Measurements from ENCODE around the gene C1orf226.
"Not testable (repeated sequence)": the region's sequence is repeated elsewhere in the genome, so short reads cannot be mapped to it uniquely, and the experiment has no call there.

C1orf226 gene, protein sequence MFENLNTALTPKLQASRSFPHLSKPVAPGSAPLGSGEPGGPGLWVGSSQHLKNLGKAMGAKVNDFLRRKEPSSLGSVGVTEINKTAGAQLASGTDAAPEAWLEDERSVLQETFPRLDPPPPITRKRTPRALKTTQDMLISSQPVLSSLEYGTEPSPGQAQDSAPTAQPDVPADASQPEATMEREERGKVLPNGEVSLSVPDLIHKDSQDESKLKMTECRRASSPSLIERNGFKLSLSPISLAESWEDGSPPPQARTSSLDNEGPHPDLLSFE

DNA sequence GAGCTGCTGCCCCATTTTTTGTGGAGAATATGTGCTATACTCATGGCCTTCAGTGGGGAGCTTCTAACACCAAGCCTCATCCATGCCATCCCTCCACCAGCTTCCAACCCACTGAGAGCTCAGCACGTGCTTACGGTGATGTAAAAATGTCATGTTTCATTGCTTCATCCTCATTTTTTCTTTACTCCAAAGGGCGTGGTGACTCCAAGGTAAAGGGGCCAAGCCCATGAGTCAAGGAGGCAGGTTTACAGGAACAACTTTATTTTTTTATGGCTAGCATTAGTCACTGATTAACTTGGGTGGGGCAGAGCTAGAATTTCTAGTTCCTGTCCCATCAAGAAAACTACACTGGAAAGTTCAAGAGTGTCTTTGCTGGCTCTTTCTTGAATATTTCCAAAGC is at the start of gene C1orf226:
Gene C1orf226 (plus strand): TSS at position 346 of the 400 bp plus-strand sequence. CDS start 174 bp downstream, outside the sequence.
- no peak for DNase-seq

DNA sequence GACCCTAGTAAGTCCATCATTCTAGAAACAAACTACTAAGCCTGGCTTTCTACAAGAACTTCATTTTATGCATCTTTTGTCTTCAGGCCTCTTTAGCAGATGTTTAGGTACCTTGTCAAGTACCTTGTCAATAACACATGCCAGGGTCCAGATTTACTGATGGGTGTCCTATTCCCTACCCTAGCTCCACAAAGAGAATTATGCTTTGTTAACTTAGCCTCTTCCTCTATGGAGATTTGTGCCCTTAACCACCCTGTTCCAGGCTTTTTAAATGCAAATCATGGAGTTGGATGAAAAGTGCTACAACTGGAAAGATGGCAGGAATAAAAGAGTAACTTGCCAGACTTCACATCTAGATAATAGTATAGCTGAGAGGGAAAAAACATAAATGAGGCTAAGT is 47.5 kb upstream of the C1orf226 start:
- no peak for DNase-seq

DNA sequence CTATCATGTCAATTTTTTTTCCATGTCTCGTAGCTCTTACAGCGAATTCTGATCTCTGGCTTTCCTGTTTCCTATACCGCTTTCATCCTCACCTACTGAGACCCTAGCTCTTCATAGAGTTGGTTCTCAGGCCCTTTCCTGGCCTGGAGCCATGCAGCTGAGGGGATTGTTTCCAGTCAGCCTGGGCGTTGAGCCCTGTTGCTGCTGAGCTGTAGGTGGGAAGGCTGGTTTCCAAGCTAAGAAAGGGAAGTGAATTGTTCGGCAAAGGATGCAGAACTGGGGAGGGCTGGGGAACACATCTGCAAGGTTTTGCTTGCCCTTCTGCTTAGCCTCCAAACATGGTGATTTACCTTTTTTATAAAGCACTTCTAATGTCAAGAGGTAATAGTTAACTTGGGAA is 46.4 kb upstream of the C1orf226 start:
- DNase-seq = no peak

DNA sequence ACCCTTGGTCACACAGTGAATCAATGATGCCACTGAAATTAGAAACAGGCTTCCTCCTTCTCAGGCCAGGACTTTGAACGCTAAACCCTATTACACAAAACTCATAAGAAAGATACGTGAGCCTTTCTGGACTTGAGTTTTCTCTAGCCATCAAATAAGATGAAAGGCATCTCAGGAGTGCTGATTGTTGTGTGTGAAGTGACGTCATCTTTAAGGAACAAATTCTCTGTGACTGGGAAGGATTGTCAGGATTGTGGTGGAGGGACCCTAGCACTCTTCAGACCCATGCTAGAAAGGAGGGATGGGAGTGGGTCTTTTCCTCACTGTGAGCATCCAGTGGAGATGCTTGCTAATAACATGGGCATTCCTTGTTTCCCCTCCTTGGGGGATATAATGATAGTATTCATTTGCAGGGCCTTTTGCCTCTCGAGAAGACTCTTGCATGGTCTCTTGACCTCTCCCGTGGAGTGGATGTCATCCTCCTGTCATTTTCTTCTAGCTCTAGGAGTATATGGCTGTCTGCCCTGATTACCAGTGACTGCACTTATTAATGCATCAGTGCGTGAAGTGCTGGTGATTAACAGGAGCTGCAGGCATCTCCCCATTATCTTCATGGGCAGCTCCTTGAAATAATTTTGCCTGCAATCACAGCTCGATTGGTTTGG is 44.8 kb upstream of the C1orf226 start:
- DNase-seq = no peak

DNA sequence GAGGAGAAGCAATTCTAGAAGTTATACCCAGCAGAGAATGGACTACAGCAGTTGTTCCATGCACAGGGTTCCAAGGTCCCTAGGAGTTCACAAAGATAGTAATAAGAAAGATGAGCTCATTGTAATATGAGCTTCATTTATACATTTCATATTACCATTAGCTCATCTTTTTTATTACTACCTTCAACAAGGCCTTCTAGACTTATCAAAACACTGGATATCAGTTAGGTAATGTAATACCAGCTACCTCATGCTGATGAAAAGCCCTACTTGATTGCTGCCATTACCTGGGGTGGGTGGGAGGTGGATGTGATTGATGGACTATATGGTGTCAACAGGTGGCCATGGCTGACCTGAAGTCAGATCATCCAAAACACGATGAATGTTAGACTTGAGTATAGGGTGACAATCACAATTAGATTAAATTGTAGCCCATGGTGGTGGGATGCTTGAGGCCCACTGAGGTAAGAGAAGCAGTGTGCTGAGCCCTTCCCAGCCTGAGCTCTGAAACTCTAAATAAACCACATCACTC is 39.0 kb upstream of the C1orf226 start:
- DNase-seq = no peak

DNA sequence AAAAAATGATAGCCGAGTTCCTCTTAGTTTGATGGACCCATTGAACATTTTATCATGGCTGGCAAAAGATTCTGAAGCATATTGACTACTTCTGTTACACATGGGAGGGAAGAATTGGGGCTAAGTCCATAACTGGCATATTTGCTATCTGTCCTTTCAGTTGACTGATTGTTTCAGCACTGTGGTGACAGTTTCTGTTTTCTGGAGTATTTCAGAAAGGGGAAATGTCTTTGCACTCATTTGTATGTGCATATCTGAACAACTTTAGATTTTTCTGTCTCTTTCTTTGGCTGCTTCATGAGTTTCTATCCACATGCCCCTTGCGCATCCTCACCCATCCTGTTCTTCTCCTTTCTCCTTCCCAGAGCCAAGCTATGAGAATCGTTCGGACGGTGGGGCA is 38.1 kb upstream of the C1orf226 start:
- DNase-seq = no peak

DNA sequence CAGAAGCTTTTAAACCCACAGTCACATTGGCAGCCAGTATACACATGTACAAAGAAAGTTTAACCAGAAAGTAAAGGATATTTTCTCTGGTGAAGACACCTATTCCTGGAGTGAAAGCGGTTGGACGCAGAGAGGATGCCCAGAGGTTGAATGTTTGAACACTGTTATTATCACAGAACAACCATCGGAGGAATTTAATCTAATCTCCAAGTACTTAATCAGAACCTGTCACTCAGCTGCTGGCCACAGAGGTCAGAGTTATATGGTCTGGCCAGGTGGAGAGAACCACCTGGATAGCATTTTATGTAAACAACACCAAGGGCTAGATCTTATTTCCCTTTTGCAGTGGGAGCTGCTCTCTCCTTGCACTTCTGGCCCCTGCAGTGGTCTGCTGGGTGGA is 34.2 kb upstream of the C1orf226 start:
- DNase-seq = no peak

DNA sequence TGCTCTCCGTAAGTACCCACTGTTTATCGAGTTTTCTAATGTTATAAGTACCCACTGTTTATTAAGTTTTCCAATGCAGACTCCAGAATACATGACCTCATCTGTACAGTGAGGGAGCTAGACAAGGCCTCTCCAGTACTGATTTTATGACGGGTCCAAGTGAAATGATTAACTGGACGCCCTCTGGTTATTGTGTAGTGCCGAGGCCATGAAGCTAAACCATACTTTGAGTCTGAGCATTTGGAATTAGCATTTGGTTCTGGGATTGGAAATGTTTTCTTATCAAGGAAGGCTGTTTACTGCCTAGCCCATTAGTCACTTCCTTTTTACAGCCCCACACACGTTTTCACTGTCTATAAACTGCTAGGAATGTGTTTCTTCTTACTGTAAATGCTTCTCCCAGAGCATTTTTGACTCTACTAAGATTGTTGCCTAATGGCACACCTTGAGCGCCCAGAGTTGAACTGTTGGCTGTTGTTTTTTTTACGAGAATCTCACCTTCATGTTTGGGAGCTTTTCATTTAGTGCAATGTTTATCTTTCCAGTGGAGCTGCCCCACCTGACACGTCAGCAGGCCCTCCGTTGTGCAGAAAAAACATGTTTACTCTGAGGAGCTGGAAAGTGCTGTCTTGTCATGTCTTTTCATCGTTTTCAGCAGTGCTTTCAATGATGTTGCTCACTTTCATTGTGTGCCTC is 31.7 kb upstream of the C1orf226 start:
- DNase-seq = no peak

DNA sequence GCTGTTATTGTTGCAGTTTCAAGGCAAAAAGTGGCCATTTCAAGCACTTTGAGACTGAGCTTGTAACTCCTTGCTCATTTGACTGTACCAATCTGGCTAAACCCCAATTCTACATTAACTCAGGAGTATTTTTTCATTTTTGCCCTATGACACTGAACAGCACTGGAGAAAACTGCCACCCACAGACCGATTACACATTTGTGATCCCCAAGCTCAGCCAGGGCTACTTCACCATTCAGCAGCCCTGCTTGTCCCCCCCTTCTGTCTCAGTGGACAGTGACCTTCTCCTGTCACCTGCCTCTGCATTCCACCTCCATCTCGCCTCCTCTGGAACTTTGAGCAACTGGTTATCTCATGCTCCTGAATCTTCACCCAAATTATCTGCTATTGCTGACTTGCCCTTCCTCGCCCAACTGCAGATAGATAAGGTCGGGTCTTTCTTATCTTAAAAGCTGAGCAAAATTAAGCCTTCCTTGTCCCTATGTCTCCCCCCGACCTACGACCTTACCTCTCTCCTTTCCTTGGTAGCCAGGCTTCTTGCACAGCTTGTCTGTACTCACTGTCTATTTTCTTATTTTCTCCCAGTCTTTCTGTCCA is 30.2 kb upstream of the C1orf226 start:
- DNase-seq = no peak

DNA sequence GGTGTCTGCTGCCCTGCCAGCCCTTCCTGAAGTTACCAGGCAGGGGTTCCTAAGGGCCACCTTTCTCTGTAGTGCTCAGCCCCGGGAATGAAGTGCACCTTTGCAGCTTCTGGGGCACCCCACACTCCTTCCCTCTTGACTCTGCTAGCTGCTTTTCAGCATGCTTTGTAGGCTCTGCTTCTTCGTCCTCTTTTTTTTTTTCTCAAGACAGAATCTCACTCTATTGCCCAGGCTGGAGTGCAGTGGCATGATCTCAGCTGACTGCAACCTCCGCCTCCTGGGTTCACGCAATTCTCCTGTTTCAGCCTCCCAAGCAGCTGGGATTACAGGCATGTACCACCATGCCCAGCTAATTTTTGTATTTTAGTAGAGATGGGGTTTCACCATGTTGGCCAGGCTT is 29.7 kb upstream of the C1orf226 start:
- not testable (repeated sequence) for DNase-seq

DNA sequence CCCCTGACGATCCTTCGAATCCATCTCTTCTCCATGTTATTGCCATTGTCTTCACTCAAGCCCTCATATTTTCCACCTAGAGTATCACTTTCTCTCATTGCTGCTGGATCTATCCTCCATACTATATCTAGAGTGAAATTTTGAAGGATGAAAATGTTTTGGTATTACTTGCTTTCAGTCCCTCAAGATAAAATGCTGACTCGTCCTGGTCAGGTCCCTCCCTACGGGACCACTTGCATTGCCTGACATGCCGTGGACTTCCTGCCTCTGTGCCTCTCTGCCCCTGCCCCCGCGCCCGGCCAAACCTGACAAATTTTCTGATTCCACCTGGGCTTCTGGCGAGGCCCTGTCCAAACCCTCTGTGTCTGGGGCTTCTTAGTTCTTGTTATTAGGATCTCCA is 28.4 kb upstream of the C1orf226 start:
- no peak for DNase-seq

DNA sequence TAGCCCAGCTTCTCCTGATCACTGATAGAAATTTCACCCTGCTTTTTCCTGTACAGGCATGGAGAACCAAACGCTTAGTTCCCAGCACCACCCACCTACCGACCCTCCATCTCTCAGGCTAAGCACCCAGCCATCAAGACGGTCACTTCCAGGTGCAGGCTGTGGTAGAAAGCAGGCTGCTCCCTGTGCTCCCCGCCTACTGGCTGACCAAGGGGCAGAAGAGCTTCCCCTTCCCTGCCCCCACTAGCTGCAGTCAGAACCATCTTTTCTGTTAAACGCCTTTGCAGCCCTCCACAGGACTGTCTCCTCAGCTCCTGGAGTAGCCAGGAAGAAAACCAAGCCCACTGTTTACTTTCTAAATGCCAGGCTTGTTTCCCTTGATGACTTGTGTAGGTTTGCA is 27.8 kb upstream of the C1orf226 start:
- no peak for DNase-seq

DNA sequence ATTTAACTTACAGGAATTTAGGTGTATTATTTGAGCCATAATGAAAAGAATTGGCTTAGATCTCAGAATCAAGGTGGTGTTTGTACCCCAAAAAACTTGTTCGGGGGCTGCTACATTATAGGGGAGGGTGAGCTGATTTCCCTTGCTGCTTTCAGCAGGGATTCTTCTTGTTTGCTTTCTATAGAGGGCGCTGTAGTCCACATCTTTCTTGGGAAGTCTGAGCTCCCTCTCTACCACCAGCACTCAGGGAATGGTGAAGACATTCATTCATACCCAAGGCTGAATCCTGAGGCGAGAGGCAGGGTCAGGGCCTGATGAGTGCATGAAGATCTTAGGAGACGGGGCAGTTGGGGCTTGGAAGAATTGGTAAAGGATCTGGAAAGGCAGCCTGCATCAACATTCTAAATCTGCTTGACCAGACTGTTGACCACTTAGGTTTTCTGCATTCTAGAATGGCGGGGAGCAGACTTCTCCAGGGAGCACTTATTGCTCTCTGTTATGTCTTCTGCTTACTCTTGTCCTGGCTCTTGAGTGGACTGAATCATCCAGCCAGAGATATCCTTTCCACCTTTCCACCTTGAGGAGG is 23.8 kb upstream of the C1orf226 start:
- DNase-seq = peak in 1 of 2 experiments; percentile 51

DNA sequence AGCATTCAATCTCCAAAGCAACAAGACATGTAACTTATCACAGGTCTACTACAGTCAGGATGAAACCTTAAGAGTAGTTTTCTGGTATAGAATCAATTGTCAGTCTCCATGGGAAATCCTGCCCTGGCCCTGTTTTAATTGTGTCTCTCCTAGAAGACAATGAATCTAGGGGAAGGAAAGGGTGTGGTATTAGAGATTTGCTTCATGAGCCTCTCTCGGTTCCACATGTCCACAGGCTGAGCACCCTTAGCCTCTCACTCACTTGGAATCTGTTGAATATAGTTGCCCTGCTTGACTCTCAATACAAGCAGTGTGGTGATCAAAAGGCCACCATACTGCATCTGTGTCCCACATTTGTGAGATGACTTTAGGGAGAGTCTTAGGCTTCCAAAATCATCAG is 22.6 kb upstream of the C1orf226 start:
- DNase-seq = no peak

DNA sequence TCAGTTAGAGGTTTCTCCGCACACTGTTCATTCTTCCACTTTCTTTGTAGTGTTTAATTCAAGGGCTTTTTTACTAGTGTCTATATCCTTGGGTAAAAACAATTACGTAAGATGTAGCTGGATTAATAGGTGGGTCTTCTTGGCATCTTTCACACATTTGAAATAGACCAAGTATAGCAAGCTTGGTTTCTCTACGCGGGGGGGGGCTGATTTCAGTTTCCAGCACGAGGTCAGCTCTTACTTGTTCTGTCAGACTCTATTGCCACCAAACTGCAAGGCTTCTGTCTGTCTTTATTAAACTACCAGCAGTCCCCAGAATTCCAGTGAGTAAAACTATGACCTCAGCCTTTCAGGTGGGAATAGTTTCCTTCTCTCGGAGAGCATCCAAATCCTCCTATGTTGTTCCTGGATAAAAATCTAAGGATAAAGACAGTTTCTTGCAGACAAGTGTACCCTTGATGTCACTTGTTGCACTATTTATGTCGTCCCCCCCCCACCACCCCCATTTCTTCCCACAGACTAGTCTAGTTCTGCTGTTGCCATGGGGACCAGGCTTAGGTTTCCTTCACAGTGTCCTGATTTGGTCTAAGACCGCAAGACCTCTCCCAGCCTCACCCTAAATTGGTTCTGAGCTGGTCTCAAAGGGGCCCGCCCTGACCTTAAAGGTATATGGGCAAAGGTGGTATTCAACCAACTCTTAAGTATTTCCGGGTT is 21.8 kb upstream of the C1orf226 start:
- DNase-seq = no peak

DNA sequence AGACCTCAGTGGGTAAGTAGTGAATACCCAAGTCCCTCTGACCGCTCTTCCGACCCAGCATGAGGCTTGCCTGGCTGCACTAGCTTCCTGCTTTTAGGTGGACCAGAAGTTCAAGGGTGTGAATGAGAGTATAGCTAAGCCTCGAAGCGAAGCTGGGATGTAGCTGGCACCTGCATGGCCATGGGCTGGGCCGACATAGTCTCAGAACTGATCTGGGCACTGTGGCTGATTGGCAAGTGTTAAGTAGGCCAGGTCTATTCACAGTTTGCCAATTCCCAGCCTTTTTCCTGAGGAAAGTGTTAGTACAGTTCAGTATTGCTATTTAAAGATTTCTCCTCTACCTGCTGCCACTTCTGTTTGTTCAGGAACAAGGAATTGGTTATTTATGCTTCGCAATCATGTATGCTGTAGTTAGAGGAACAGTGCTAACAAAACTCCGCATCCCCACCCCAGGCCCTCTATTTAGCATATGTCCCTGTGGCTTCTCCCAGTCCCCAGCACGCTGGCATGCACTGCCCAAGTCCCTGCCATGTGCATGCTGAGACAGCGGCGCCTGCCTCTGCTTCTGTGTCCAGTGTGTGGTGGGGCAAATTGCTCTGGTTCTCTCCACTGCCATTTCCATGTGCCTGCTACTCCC is 21.2 kb upstream of the C1orf226 start:
- no peak for DNase-seq

DNA sequence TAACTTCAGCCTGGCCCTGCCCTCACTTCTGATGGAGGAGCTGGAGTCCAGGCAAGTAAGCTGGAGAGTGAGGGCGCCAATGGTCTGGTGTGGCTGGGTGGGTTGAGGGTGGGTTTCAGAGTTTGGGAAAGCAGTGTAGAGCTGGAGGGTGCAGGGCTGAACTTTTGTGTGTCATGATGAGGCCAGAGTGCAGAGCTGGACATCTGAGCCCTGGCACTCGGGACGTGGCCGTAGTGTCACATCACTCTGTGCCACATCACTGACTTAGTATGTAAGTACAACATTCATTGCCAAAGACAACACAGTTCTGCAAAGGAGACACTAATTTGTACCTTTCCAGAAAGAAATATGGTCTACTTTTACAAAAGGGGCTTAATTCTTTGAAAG is 20.7 kb upstream of the C1orf226 start:
- no peak for DNase-seq

DNA sequence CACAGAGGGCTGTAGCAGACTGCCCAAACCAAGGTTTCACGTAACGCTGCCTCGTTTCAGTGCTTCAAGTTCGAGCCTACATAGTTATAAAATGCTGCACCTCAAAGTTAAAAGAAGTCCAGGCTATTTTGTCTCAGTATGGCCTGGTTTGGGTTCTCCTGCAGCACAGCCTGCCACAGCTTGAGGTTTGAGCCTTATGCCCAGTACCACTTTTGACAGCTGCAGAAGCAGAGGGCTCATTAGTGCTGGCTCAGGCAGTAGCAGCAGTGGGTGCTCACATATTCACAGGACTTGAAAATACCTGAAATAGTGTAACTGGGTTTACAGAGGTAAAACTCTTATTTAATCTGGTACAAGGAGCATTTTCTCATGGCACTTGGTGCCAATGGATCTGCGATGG is 20.2 kb upstream of the C1orf226 start:
- no peak for DNase-seq

DNA sequence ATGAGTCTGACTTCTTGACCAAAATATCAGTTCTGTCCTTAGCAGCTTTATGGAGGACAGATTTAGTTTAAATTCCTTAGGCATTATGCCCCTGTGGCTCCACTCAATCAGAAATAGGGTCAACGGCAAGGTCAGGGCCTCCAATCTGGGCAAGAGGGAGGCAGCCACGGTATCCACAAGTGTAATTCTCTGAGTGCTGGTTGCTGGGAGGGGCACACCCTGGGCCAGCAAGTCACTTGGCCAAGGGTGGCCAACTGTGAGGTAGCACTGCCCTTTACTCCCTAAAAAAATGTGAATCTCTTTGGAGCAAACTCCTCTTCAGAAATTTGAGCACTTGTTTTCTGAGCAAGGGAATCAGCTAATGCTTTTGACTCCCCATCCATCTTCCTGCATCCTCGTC is 17.7 kb upstream of the C1orf226 start:
- DNase-seq = no peak

DNA sequence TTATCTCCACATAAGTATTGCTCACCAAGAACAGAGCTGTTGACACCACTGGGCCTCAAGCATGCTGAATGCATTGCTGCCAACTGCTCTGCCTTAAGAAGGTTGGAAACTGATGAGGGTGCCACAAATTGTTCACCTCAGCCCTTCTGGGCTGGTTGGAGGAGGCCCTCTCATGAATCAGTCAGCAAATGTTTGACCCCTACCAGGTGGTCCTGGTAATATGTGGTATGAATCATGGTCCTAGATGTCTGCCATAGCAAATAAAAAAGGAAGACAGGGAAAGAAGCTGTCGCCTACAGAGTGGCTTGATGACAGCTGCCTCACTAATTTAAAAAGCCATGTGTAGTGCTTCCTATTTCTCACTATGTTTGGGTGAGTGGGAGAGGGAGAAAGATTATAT is 17.0 kb upstream of the C1orf226 start:
- DNase-seq = no peak

DNA sequence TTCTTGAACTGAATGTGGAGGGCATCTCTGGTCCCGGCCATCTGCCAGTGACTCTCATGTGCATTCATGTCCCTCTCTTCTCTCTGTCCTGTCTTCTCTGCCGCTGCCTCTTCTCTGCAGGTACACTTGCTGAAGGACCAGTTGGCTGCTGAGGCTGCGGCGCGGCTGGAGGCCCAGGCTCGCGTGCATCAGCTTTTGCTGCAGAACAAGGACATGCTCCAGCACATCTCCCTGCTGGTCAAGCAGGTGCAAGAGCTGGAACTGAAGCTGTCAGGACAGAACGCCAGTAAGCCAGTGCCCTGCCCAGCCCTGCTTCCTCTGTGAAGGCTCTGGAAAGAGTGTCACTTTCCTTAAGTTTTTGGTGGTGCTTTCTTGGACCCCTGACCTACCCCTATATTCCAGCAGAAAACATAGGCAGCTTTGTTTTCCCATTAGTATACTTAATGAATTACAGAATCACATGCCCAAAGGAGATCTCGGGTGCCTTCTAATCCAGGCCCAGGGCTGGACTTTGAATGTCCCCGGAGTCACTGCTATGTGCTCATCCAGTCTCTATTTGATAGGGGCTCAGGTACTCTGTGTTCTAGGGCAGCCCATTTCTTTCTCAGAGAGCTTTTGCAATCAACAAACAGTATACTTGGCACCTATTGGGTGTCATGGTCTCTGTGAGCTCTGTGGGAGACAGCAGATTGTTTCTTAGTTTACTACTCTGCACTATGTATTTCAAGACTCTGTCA is 16.1 kb upstream of the C1orf226 start:
- no peak for DNase-seq
